Midbrain (tissue), 1 donor: ENCODE data around the gene ARHGEF10L.

Experiments used
- DNase-seq: peaks from one replicate; lab custom pipeline; 2025; lab: John Stamatoyannopoulos, UW

ARHGEF10L gene

GRCh38 chr1:17567582-17567981, 28.1 kb downstream of the ARHGEF10L start:
- DNase-seq = no peak

GRCh38 chr1:17568014-17568900, 28.8 kb downstream of the ARHGEF10L start:
- DNase-seq = no peak

- DNase-seq = peak; percentile 79
Observed at GRCh38 chr1:17569200-17570139, 30.0 kb downstream of the ARHGEF10L start.

- DNase-seq = no peak
Observed at GRCh38 chr1:17570228-17570627, 30.7 kb downstream of the ARHGEF10L start.

GRCh38 chr1:17572264-17572985, 32.9 kb downstream of the ARHGEF10L start:
- no peak for DNase-seq

GRCh38 chr1:17573518-17574041, 34.1 kb downstream of the ARHGEF10L start:
- DNase-seq = peak; percentile 67

GRCh38 chr1:17574516-17574915, 35.0 kb downstream of the ARHGEF10L start:
- DNase-seq = no peak

GRCh38 chr1:17575797-17576518, 36.5 kb downstream of the ARHGEF10L start:
- DNase-seq = no peak

- no peak for DNase-seq
Observed at GRCh38 chr1:17576519-17576853, 37.0 kb downstream of the ARHGEF10L start.

GRCh38 chr1:17577907-17578297, 38.4 kb downstream of the ARHGEF10L start:
- no peak for DNase-seq

GRCh38 chr1:17579951-17580939, 40.7 kb downstream of the ARHGEF10L start:
- DNase-seq = no peak

GRCh38 chr1:17581389-17582123, 42.1 kb downstream of the ARHGEF10L start:
- no peak for DNase-seq

- DNase-seq = no peak
Observed at GRCh38 chr1:17582124-17582774, 42.8 kb downstream of the ARHGEF10L start.

GRCh38 chr1:17584539-17584938, 45.0 kb downstream of the ARHGEF10L start:
- DNase-seq = no peak

GRCh38 chr1:17585266-17585987, 45.9 kb downstream of the ARHGEF10L start:
- DNase-seq = no peak

GRCh38 chr1:17586172-17586964, 46.9 kb downstream of the ARHGEF10L start:
- DNase-seq = no peak

GRCh38 chr1:17587693-17588047, 48.2 kb downstream of the ARHGEF10L start:
- DNase-seq = no peak
